Brain microvascular endothelial cell (primary cell): ENCODE results near the gene CCIN.
A peak's percentile ranks its signal among the peaks of the same experiment; 100 is the strongest.
"Not testable (repeated sequence)": the region's sequence is repeated elsewhere in the genome, so short reads cannot be mapped to it uniquely, and the experiment has no call there.

Experiments
- DNase-seq: peaks from one replicate; pipeline ENCODE4 v3.0.0-alpha.2; 2020
- H3K27ac ChIP-seq: fragments of 250-450 bp; sonication (Bioruptor Pico); 2 replicates; pipeline ENCODE4 v1.5.1; 2020; ENCODE audit warnings: mild to moderate bottlenecking, moderate library complexity
- H3K27me3 ChIP-seq: fragments of 250-450 bp; sonication (Bioruptor Pico); replicated peaks from 2 replicates; pipeline ENCODE4 v1.5.1; 2020; ENCODE audit warnings: mild to moderate bottlenecking
- H3K36me3 ChIP-seq: fragments of 250-450 bp; sonication (Bioruptor Pico); replicated peaks from 2 replicates; pipeline ENCODE4 v1.5.1; 2020; ENCODE audit warnings: mild to moderate bottlenecking
- H3K4me3 ChIP-seq: 2 replicates; pipeline ENCODE4 v1.5.1; 2011; ENCODE audit warnings: low read depth, mild to moderate bottlenecking, control low read depth, low read length, moderate library complexity
- CTCF ChIP-seq: IDR thresholded peaks from 2 replicates; pipeline ENCODE4 v1.5.1; 2011; ENCODE audit warnings: low read depth, mild to moderate bottlenecking, moderate library complexity, low read length, control low read depth, inconsistent platforms; ENCODE audit errors: missing control alignments
- in situ Hi-C: cut with HindIII; loops from 2 replicates; pipeline ENCODE4 v1.10.0; 2017; ENCODE audit warnings: low sequenced_read_pairs, low pct_ligation_motif_present

CCIN gene

DNA sequence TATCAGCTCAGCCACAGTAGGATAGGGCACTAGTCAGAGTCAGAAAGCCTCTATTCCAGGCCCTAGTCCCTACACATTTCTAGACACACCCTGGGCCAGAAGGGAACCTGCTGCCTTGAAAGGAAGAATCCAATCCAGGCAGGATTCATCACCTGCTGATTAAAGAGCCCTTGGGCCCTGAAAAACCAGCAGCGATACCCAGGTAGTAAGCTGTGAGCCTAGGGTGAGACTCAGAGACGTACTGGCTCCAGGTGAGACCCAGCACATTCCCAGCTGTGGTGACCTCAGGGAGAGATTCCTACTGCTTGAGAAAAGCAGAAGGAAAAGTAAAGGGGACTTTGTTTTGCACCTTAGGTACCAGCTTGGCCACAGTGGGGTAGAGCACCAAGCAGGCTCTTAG, 4.7 kb downstream of the CCIN start:
- no peak for DNase-seq
- TF ChIP-seq CTCF = no peak
- Histone ChIP-seq H3K27me3 (no peaks in the 10 kb centered on the region), H3K27ac (no peak overlapping the region), H3K36me3 (no peaks in the 10 kb centered on the region), H3K4me3 (no peak overlapping the region)
- in situ Hi-C loops = no loop called here

- Histone ChIP-seq H3K36me3 (no peaks in the 10 kb centered on the region), H3K4me3 (no peak overlapping the region), H3K27me3 (no peaks in the 10 kb centered on the region), H3K27ac (no peak overlapping the region)
- in situ Hi-C loops = no loop called here
- no peak for DNase-seq
- TF ChIP-seq CTCF = no peak
Observed at GRCh38 chr9:36174271-36174670, 5.1 kb downstream of the CCIN start.

GRCh38 chr9:36174731-36175130, 5.5 kb downstream of the CCIN start:
- H3K27me3 ChIP-seq = no peaks in the 10 kb centered on the region
- no peak overlapping the region for H3K4me3 ChIP-seq
- TF ChIP-seq CTCF = no peak
- in situ Hi-C loops = no loop called here
- no peak overlapping the region for H3K27ac ChIP-seq
- H3K36me3 ChIP-seq = no peaks in the 10 kb centered on the region
- no peak for DNase-seq

GRCh38 chr9:36175209-36175608, 6.0 kb downstream of the CCIN start:
- H3K27ac ChIP-seq, DNase-seq, H3K36me3 ChIP-seq, H3K27me3 ChIP-seq, H3K4me3 ChIP-seq, in situ Hi-C loops: not testable (repeated sequence)

DNA sequence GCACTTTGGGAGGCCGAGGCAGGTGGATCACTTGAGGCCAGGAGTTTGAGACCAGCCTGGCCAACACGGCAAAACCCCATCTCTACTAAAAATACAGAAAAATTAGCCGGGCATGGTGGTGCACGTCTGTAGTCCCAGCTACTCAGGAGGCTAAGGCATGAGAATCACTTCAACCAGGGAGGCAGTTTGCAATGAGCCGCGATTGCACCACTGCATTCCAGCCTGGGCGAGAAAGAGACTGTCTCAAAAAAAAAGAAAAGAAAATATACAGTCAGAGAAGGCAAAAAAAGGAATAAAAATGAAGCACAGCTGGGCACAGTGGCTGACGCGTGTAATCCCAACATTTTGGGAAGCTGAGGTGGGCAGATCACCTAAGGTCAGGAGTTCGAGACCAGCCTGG, 7.3 kb downstream of the CCIN start:
- H3K36me3 ChIP-seq, H3K4me3 ChIP-seq, DNase-seq, H3K27me3 ChIP-seq, in situ Hi-C loops, H3K27ac ChIP-seq: not testable (repeated sequence)

DNA sequence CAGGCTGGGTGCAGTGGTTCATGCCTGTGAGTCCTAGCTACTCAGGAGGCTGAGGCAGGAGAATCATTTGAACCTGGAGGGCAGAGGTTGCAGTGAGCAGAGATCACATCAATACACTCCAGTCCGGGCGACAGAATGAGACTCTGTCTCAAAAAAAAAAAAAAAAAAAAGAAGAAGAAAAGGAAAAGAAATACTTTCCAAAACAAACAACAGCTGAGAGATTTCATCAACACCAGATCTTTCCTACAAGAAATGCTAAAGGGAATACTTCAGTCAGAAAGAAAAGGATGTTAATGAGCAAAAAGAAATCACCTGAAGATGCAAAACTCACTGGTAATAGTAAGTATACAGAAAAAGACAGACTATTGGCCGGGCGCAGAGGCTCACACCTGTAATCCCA, 8.4 kb downstream of the CCIN start:
- in situ Hi-C loops = no loop called here
- no peak for DNase-seq
- no peak for TF ChIP-seq CTCF

GRCh38 chr9:36180243-36180642, 11.1 kb downstream of the CCIN start:
- H3K4me3 ChIP-seq, in situ Hi-C loops, DNase-seq, H3K27me3 ChIP-seq, H3K36me3 ChIP-seq, H3K27ac ChIP-seq: not testable (repeated sequence)

More for the DNA sequence above, 8.4 kb downstream of the CCIN start:
- no peaks in the 10 kb centered on the region for H3K36me3 ChIP-seq
- no peaks in the 10 kb centered on the region for H3K27me3 ChIP-seq
- no peak overlapping the region for H3K27ac ChIP-seq
- H3K4me3 ChIP-seq = no peak overlapping the region

DNA sequence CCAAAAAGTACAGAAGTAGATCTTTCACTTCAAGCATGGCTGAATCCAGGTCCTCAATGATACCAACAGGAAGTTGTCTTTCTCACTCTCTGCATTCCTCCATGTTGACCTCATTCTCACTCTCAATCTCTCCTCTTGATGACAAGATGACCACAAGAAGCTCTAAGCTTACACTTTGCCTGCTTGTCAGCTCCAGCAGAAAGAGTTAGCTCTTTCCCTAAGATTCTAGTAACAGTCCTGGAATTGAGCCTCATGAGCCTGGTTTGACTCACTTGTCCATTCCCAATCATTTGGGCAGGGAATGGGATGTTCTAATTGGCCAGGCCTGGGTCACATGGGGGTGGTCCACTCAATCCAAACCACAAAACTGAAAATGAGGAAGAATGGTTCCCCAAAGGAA, 18.2 kb downstream of the CCIN start:
- in situ Hi-C loops = no loop called here
- Histone ChIP-seq H3K4me3 (no peak overlapping the region), H3K27ac (peak overlapping the region; percentile 11), H3K27me3 (no peaks in the 10 kb centered on the region), H3K36me3 (no peaks in the 10 kb centered on the region)
- TF ChIP-seq CTCF = no peak
- DNase-seq = peak; percentile 73
